Endothelial cell of umbilical vein (primary cell): ENCODE data around the gene GSTO2. TPM values are rescaled to one million over a fixed set of nuclear protein-coding genes. Genes with fewer than 3 reads are reported as not detected.

Experiments used
- BruUV-seq: library from RNA; stranded (reverse); fragments of 400-500 nt; replicated peaks from 2 replicates; lab custom pipeline; 2021; lab: Mats Ljungman, UMichigan
- CTCF ChIA-PET: fragments of 300-600, 350-600 bp; sonication (Branson Sonifier 250); formaldehyde crosslinking; loops from one replicate; lab custom pipeline; 2021; ENCODE audit warnings: antibody characterized with exemption, inconsistent platforms; lab: Charles Lee
- POLR2A ChIA-PET: fragments of 300-600, 350-600 bp; sonication (Branson Sonifier 250); formaldehyde crosslinking; loops from one replicate; lab custom pipeline; 2021; ENCODE audit warnings: antibody characterized with exemption, inconsistent platforms; lab: Charles Lee
- DNase-seq: peaks from one replicate; pipeline ENCODE4 v3.0.0-alpha.2; 2011; ENCODE audit warnings: low read depth, low spot score
- FAIRE-seq: peaks from 2 replicates; lab custom pipeline; 2011; peaks lifted over from hg19 to GRCh38; lab: Jason Lieb, UNC
- H2AFZ ChIP-seq: 2 replicates; pipeline ENCODE4 v1.6.0; 2012; ENCODE audit warnings: low read depth, low read length, control low read depth, inconsistent platforms
- H3K27ac ChIP-seq: 2 replicates; pipeline ENCODE4 v1.5.1; 2011; ENCODE audit warnings: low read depth, mild to moderate bottlenecking, control low read depth, low read length, moderate library complexity; ENCODE audit not compliant: insufficient read depth
- H3K27me3 ChIP-seq, 2 experiments: 2 replicates each; pipeline versions ENCODE4 v1.6.0 to v1.6.1; 2011; ENCODE audit warnings: low read length in 2 of 2, mixed read lengths in 1 of 2; ENCODE audit not compliant: control insufficient read depth in 2 of 2, insufficient read depth in 2 of 2
- H3K36me3 ChIP-seq, 2 experiments: 2 replicates in 1 of 2; 3 replicates in 1 of 2; pipeline ENCODE4 v1.5.1; 2011; ENCODE audit warnings: low read length in 2 of 2, mild to moderate bottlenecking in 1 of 2, moderate library complexity in 1 of 2; ENCODE audit not compliant: control insufficient read depth in 2 of 2, insufficient read depth in 2 of 2; ENCODE audit errors: extremely low read depth in 1 of 2
- H3K4me1 ChIP-seq: 3 replicates; pipeline ENCODE4 v1.5.1; 2011; ENCODE audit warnings: mild to moderate bottlenecking, low read length; ENCODE audit not compliant: control insufficient read depth, insufficient read depth; ENCODE audit errors: extremely low read depth
- H3K4me2 ChIP-seq: 2 replicates; pipeline ENCODE4 v1.6.1; 2011; ENCODE audit warnings: low read length, control low read depth, mixed read lengths; ENCODE audit not compliant: insufficient read depth
- H3K4me3 ChIP-seq, 3 experiments: fragments of 200-600 bp in 1 of 3; sonication (generic), shearing (Covaris generic) in 1 of 3; replicated peaks in 1 of 3; 2 replicates each; pipeline ENCODE4 v1.5.1; 2011 to 2016; ENCODE audit warnings: control low read depth in 3 of 3, low read length in 3 of 3, mild to moderate bottlenecking in 2 of 3, inconsistent platforms in 1 of 3, low read depth in 1 of 3, moderate library complexity in 1 of 3; ENCODE audit not compliant: insufficient read depth in 1 of 3
- H3K79me2 ChIP-seq: 2 replicates; pipeline ENCODE4 v1.6.0; 2012; ENCODE audit warnings: low read length, inconsistent platforms; ENCODE audit not compliant: control insufficient read depth, insufficient read depth
- H3K9ac ChIP-seq: replicated peaks from 2 replicates; pipeline ENCODE3; 2011; ENCODE audit warnings: low read length, control low read depth; ENCODE audit not compliant: insufficient read depth; ENCODE audit errors: extremely low read depth
- H3K9me1 ChIP-seq: replicated peaks from 3 replicates; pipeline ENCODE4 v1.6.0; 2011; ENCODE audit warnings: mild to moderate bottlenecking, low read length; ENCODE audit not compliant: control insufficient read depth, insufficient read depth; ENCODE audit errors: extremely low read depth
- H3K9me3 ChIP-seq: replicated peaks from 2 replicates; pipeline ENCODE4 v1.5.1; 2012; ENCODE audit warnings: low read length, inconsistent platforms; ENCODE audit not compliant: control insufficient read depth, insufficient read depth
- H4K20me1 ChIP-seq: replicated peaks from 2 replicates; pipeline ENCODE3; 2011; ENCODE audit warnings: mild to moderate bottlenecking, low read length; ENCODE audit not compliant: control insufficient read depth, insufficient read depth; ENCODE audit errors: extremely low read depth
- CTCF ChIP-seq, 2 donors: IDR thresholded peaks; 1 replicate in 1 of 2; 2 replicates in 1 of 2; pipeline ENCODE4 v1.5.1; 2011; ENCODE audit warnings: low read length in 2 of 2, mild to moderate bottlenecking in 2 of 2, moderate library complexity in 2 of 2, control low read depth in 1 of 2, inconsistent platforms in 1 of 2, low read depth in 1 of 2; ENCODE audit not compliant: insufficient read depth in 1 of 2; ENCODE audit errors: extremely low read depth in 1 of 2
- EZH2 ChIP-seq: IDR thresholded peaks from 2 replicates; pipeline ENCODE4 v1.6.1; 2012; ENCODE audit warnings: borderline replicate concordance, low read depth, mild to moderate bottlenecking, moderate library complexity, low read length, inconsistent platforms; ENCODE audit not compliant: severe bottlenecking
- FOS ChIP-seq: IDR thresholded peaks from 2 replicates; pipeline ENCODE4 v1.6.1; 2011; ENCODE audit warnings: mild to moderate bottlenecking, low read length, moderate library complexity, borderline replicate concordance; ENCODE audit not compliant: insufficient read depth
- GATA2 ChIP-seq: IDR thresholded peaks from 2 replicates; pipeline ENCODE4 v1.7.0; 2011; ENCODE audit warnings: low read depth, mild to moderate bottlenecking, moderate library complexity, mixed read lengths, low read length; ENCODE audit not compliant: insufficient read length, insufficient read depth
- JUN ChIP-seq: IDR thresholded peaks from 2 replicates; pipeline ENCODE4 v1.6.1; 2011; ENCODE audit warnings: borderline replicate concordance, low read depth; ENCODE audit not compliant: insufficient read length, insufficient read depth
- MAX ChIP-seq: IDR thresholded peaks from 2 replicates; pipeline ENCODE4 v1.6.1; 2011; ENCODE audit not compliant: insufficient read depth, insufficient read length
- MYC ChIP-seq: IDR thresholded peaks from one replicate; pipeline ENCODE4 v1.6.1; 2011; ENCODE audit warnings: mild to moderate bottlenecking, low read depth, low read length
- POLR2A ChIP-seq: IDR thresholded peaks from 2 replicates; pipeline ENCODE4 v1.6.1; 2012; ENCODE audit warnings: low read depth, mild to moderate bottlenecking, control low read depth, low read length
- POLR2AphosphoS5 ChIP-seq: IDR thresholded peaks from 2 replicates; pipeline ENCODE4 v1.6.1; 2012; ENCODE audit warnings: low read depth, mild to moderate bottlenecking, control low read depth, low read length, moderate library complexity; ENCODE audit not compliant: insufficient read depth
- dilution Hi-C: fragments of 300-500 bp; cut with MboI; formaldehyde crosslinking; loops from one replicate; pipeline ENCODE4 v1.15.0; 2019; ENCODE audit warnings: low sequenced_read_pairs; ENCODE audit not compliant: extremely low pct_ligation_motif_present
- intact Hi-C: fragments of 100-400 bp; cut with micrococcal nuclease; formaldehyde crosslinking; loops from one replicate; pipeline ENCODE4 v1.10.0; 2022
- polyA plus RNA-seq, 4 experiments: library from polyadenylated mRNA; depleted of rRNA in 3 of 4; stranded (reverse) in 3 of 4; unstranded in 1 of 4; fragments of >200 nt; gene quantifications; 2 replicates each; pipeline versions ENCODE4 v1.2.1 to v1.2.3, GENCODE V29; 2011 to 2012; ENCODE audit warnings: missing spikeins in 1 of 4
- total RNA-seq: library from RNA; stranded (reverse); gene quantifications from 2 replicates; pipeline ENCODE4 v1.2.3, GENCODE V29; 2021

GSTO2 gene
- total and polyA plus RNA-seq, 2 donors (not counting 3 experiments of a cell fraction or from before 2014, with no cell fraction given): 0.84 to 1.4 TPM

GRCh38 chr10:104315486-104315921, 46.5 kb downstream of the GSTO2 start:
- Histone ChIP-seq H3K36me3 (peaks cover 13 to 27% of the 10 kb centered on the region in 2 experiments), H3K4me3 (no peak overlapping the region), H2AFZ (no peak overlapping the region), H3K4me1 (peaks cover 4% of the 10 kb centered on the region), H3K4me2 (no peak overlapping the region), H3K27ac (no peak overlapping the region), H3K79me2 (peaks cover 98% of the 10 kb centered on the region), H4K20me1 (peaks cover 3% of the 10 kb centered on the region), H3K9me1 (no peaks in the 10 kb centered on the region), H3K9ac (no peak overlapping the region), H3K27me3 (no peaks in the 10 kb centered on the region), H3K9me3 (no peaks in the 10 kb centered on the region)
- intact Hi-C loops (no loop called here), dilution Hi-C loops (no loop called here)
- no TSS peak for BruUV-seq
- CTCF ChIA-PET: interaction anchor here (1.3 to 3.8 kb wide), 2 partner anchors 10 to 23 kb away, joined by 4 to 17 read pairs; partner anchors contain the start of gene ITPRIP
- POLR2A ChIA-PET: no interaction called here
- no peak for TF ChIP-seq MAX
- TF ChIP-seq JUN: no peak
- TF ChIP-seq POLR2A: no peak
- no peak for TF ChIP-seq EZH2
- no peak for TF ChIP-seq GATA2
- no peak for TF ChIP-seq MYC
- no peak for TF ChIP-seq POLR2AphosphoS5
- no peak for TF ChIP-seq CTCF (IDR thresholded peaks at IDR 0.05; ENCODE audit: extremely low read depth in 1 of 2, insufficient read depth in 1 of 2, low read depth in 1 of 2, low read length in 2 of 2)
- TF ChIP-seq FOS: no peak
- DNase-seq: no peak
- FAIRE-seq: no peak
